IMR-90 (cell line): ENCODE data around the gene ACSL4.

ENCODE experiments used
- BHLHE40 ChIP-seq: fragments of 150-350 bp; IDR thresholded peaks from 2 replicates; pipeline ENCODE4 v1.6.1; 2016; ENCODE audit warnings: mild to moderate bottlenecking, low read depth, low read length
- CEBPB ChIP-seq: IDR thresholded peaks from 2 replicates; pipeline ENCODE4 v1.6.1; 2012; ENCODE audit warnings: low read depth, low read length, improper control_type of control experiment
- CHD1 ChIP-seq: IDR thresholded peaks from 2 replicates; pipeline ENCODE4 v1.6.1; 2012; ENCODE audit warnings: low read depth, low read length, improper control_type of control experiment
- CTCF ChIP-seq: conservative IDR thresholded peaks from 2 replicates; pipeline ENCODE4 v1.5.1; 2012; ENCODE audit warnings: mild to moderate bottlenecking, low read depth, low read length, improper control_type of control experiment
- ELK1 ChIP-seq: fragments of 150-350 bp; IDR thresholded peaks from 2 replicates; pipeline ENCODE4 v1.6.1; 2016; ENCODE audit warnings: low read depth, mild to moderate bottlenecking, low read length, moderate library complexity, borderline replicate concordance
- MAFK ChIP-seq: IDR thresholded peaks from 2 replicates; pipeline ENCODE4 v1.6.1; 2012; ENCODE audit warnings: low read depth, low read length, improper control_type of control experiment
- MAZ ChIP-seq: IDR thresholded peaks from 2 replicates; pipeline ENCODE4 v1.6.1; 2012; ENCODE audit warnings: low read depth, mild to moderate bottlenecking, low read length, improper control_type of control experiment, moderate library complexity, borderline replicate concordance
- MXI1 ChIP-seq: IDR thresholded peaks from 2 replicates; pipeline ENCODE4 v1.6.1; 2012; ENCODE audit warnings: low read depth, mild to moderate bottlenecking, low read length, moderate library complexity, borderline replicate concordance
- POLR2A ChIP-seq: IDR thresholded peaks from 2 replicates; pipeline ENCODE4 v1.6.1; 2012; ENCODE audit warnings: mild to moderate bottlenecking, low read depth, low read length
- RAD21 ChIP-seq: IDR thresholded peaks from 2 replicates; pipeline ENCODE4 v1.6.1; 2012; ENCODE audit warnings: low read length, improper control_type of control experiment
- RCOR1 ChIP-seq: IDR thresholded peaks from 2 replicates; pipeline ENCODE4 v1.6.1; 2012; ENCODE audit warnings: mild to moderate bottlenecking, low read length, improper control_type of control experiment; ENCODE audit not compliant: insufficient replicate concordance
- RFX5 ChIP-seq: IDR thresholded peaks from 2 replicates; pipeline ENCODE4 v1.8.0; 2012; ENCODE audit warnings: low read depth, mild to moderate bottlenecking, low read length, moderate library complexity
- SMC3 ChIP-seq: fragments of 150-350 bp; IDR thresholded peaks from 2 replicates; pipeline ENCODE4 v1.6.1; 2016; ENCODE audit warnings: low read depth, mild to moderate bottlenecking, antibody characterized with exemption, low read length, moderate library complexity
- USF2 ChIP-seq: fragments of 150-350 bp; IDR thresholded peaks from 2 replicates; pipeline ENCODE4 v1.6.1; 2017; ENCODE audit warnings: mild to moderate bottlenecking, antibody characterized with exemption, low read length, low read depth

GRCh38 chrX:109619771-109620170 is 113.3 kb downstream of the ACSL4 start:
- TF ChIP-seq POLR2A (no peak), CTCF (no peak), MAFK (no peak), BHLHE40 (no peak), SMC3 (no peak), CHD1 (no peak), RAD21 (no peak), ELK1 (no peak), CEBPB (no peak), MAZ (no peak), MXI1 (no peak), RFX5 (no peak), RCOR1 (no peak), USF2 (no peak)
